ENCODE measurements around the gene USP9X.
A peak's percentile ranks its signal among the peaks of the same experiment; 100 is the strongest.
"Not testable (repeated sequence)": the region's sequence is repeated elsewhere in the genome, so short reads cannot be mapped to it uniquely, and the experiment has no call there.

Gene USP9X

DNA sequence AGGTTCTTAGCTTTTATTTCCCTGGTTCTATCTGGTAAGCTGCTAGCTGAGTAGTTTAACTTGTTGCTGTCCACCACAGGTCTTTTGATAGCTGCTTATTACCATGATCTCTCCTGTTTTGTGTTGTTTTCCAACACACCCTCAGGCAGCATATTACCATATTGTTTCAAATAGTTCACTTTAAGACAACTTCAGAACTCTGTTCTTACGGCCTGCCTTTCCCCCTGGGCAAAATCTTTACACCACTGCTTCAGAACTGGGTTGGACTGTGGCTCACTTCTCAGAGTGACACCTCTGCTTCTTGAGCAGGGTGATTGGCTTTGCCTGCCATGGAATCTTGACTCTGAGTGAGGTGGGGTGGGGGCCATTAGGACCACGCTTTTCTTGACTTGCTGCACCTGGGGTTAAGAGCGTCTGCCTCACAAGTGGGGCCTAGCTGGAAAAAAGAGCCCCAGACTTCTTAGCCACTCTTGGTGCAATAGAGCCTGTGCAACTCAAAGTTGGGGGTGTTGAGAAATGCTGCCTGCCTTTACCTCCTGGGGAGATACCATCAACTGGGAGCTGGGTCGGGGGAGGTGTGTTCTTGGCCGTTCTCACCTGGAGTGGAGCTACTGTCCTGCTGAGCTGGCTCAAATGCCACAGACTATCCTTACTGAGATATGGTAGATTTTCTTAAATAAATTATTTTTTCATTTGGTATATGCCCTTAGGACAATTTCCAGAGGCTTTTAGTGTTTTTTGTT, 23.4 kb downstream of the USP9X start:
- no peak overlapping the region for H3K9ac ChIP-seq
- H3K79me2 ChIP-seq (ENCODE audit: insufficient read depth, low read depth) = peaks cover 91% of the 10 kb centered on the region
- peaks cover 21% of the 10 kb centered on the region for H3K4me1 ChIP-seq (ENCODE audit: low read depth, poor library complexity, severe bottlenecking)
- H4K20me1 ChIP-seq (ENCODE audit: insufficient read depth) = peaks cover 18% of the 10 kb centered on the region; the same call in 1 of the 2 replicates
- TF ChIP-seq CTCF (conservative IDR thresholded peaks at IDR 0.05; ENCODE audit: low read depth, low read length) = no peak
- no peaks in the 10 kb centered on the region for H3K27me3 ChIP-seq (ENCODE audit: insufficient read depth, low read depth)
- H2AFZ ChIP-seq (ENCODE audit: low read depth) = no peak overlapping the region
- no peak overlapping the region for H3K4me3 ChIP-seq (IDR thresholded peaks at IDR 0.05; ENCODE audit: insufficient read depth, low read depth, low read length)
- no peak overlapping the region for H3K4me2 ChIP-seq
- no peaks in the 10 kb centered on the region for H3K36me3 ChIP-seq (ENCODE audit: insufficient read depth)
- H3K27ac ChIP-seq = no peak overlapping the region

DNA sequence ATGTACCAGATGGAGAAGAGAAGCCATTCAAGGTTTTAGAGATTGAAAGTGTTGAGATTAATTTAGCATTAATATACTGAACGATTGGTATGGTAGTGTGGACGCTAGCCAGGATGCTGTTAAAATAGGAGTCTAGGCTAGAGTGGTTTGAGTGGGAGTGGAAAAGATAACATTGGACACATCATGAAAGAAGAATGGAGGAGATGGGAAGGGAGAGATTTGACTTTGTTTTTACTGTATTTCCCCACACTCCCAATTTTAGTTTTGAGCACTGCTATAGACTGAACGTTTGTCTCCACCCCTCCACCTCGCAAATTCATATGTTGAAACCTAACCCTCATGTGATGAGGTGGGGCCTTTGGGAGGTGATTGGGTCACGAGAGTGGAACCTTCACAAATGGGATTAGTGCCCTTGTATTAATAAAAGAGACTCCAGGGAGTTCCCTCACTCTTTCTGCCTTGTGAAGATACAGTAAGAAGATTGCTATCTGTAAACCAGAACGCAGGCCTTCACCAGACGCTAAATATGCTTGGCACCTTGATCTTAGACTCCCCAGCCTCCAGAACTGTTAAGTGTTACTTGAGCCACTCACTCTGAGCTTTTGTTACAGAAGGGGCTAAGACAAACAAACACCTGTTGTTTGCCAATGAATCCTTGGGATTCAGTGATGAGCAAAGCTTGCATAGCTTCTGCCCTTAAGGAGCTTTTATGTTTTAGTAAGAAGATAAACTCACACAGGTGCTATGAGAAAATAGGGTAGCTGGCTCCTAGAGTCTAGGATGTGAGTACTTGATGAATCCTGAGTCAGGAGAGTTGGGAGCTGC, 25.8 kb downstream of the USP9X start:
- Histone ChIP-seq H3K9ac (no peak overlapping the region), H3K4me2 (no peak overlapping the region)
- TF ChIP-seq CTCF (conservative IDR thresholded peaks at IDR 0.05; ENCODE audit: low read depth, low read length) = no peak

DNA sequence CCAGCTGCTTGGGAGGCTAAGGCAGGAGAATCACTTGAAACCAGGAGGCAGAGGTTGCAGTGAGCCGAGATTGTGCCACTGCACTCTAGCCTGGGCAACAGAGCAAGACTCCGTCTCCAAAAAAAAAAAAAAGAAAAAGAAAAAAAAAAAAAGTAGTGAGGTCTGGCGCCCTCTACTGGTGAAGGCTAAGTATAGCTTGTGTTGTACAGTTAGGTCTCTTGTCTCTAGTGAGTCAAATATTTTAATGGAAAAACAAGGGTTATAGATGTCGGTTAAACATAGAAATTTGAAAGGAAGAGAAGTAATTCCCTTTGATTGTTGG, 29.8 kb downstream of the USP9X start:
- peak; percentile 67 for TF ChIP-seq CTCF (conservative IDR thresholded peaks at IDR 0.05; ENCODE audit: low read depth, low read length)
- not testable (repeated sequence) for H3K27me3 ChIP-seq (ENCODE audit: insufficient read depth, low read depth); H3K9ac ChIP-seq; H3K4me3 ChIP-seq (IDR thresholded peaks at IDR 0.05; ENCODE audit: insufficient read depth, low read depth, low read length); H3K4me2 ChIP-seq; H3K36me3 ChIP-seq (ENCODE audit: insufficient read depth); H2AFZ ChIP-seq (ENCODE audit: low read depth); H3K27ac ChIP-seq
- Histone ChIP-seq H3K4me1 (ENCODE audit: low read depth, poor library complexity, severe bottlenecking) (peaks cover 53% of the 10 kb centered on the region), H4K20me1 (ENCODE audit: insufficient read depth) (peaks cover 34% of the 10 kb centered on the region), H3K79me2 (ENCODE audit: insufficient read depth, low read depth) (peaks cover 76% of the 10 kb centered on the region)

More for the DNA sequence above, 25.8 kb downstream of the USP9X start:
- H4K20me1 ChIP-seq (ENCODE audit: insufficient read depth) = peaks cover 24% of the 10 kb centered on the region
- H3K4me3 ChIP-seq (IDR thresholded peaks at IDR 0.05; ENCODE audit: insufficient read depth, low read depth, low read length) = no peak overlapping the region
- no peaks in the 10 kb centered on the region for H3K27me3 ChIP-seq (ENCODE audit: insufficient read depth, low read depth)
- H3K36me3 ChIP-seq (ENCODE audit: insufficient read depth) = no peaks in the 10 kb centered on the region
- H3K27ac ChIP-seq = no peak overlapping the region
- no peak overlapping the region for H2AFZ ChIP-seq (ENCODE audit: low read depth)
- peaks cover 79% of the 10 kb centered on the region for H3K79me2 ChIP-seq (ENCODE audit: insufficient read depth, low read depth)
- H3K4me1 ChIP-seq (ENCODE audit: low read depth, poor library complexity, severe bottlenecking) = peaks cover 32% of the 10 kb centered on the region

DNA sequence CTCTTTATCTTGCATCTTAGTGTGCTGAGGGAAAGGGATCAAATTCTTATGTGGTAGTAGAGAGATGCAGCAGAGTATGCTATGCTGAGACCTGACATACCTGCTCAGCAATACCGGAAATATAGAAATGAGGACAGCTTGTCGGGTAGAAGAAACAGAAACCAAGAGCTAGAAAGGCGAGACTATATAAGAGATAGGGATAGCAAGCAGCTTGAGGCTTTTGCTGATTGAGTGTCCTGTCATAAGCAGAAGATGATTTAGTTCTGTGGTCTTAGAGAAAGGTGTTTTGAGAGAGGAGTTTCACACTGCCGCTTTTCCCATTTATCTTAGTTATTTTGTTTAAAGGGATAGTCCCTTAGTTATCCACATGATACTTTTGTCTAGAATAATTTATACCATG, 31.7 kb downstream of the USP9X start:
- H3K27ac ChIP-seq = peak overlapping the region; percentile 27; the same call in 1 of the 2 replicates
- peaks cover 37% of the 10 kb centered on the region for H4K20me1 ChIP-seq (ENCODE audit: insufficient read depth)
- no peaks in the 10 kb centered on the region for H3K36me3 ChIP-seq (ENCODE audit: insufficient read depth)
- TF ChIP-seq CTCF (conservative IDR thresholded peaks at IDR 0.05; ENCODE audit: low read depth, low read length) = no peak
- H3K4me1 ChIP-seq (ENCODE audit: low read depth, poor library complexity, severe bottlenecking) = peaks cover 64% of the 10 kb centered on the region
- peak overlapping the region; percentile 71 for H3K4me2 ChIP-seq
- peaks cover 77% of the 10 kb centered on the region for H3K79me2 ChIP-seq (ENCODE audit: insufficient read depth, low read depth)
- no peak overlapping the region for H2AFZ ChIP-seq (ENCODE audit: low read depth)
- H3K4me3 ChIP-seq (IDR thresholded peaks at IDR 0.05; ENCODE audit: insufficient read depth, low read depth, low read length) = no peak overlapping the region
- no peak overlapping the region for H3K9ac ChIP-seq
- no peaks in the 10 kb centered on the region for H3K27me3 ChIP-seq (ENCODE audit: insufficient read depth, low read depth)

Measured in KMS-11 (cell line).